HG03558 (cell line): Measurements from ENCODE around the gene TUT4.

Experiments used
- ATAC-seq: cut with Tn5 transposase; IDR thresholded peaks from one replicate; pipeline ENCODE4 v1.9.1; 2021; ENCODE audit warnings: moderate number of reproducible peaks; ENCODE audit not compliant: unreplicated experiment; ENCODE audit errors: extremely low read depth

The TUT4 gene

GRCh38 chr1:52477876-52478275 is 75.0 kb downstream of the TUT4 start:
- ATAC-seq, result no peak

GRCh38 chr1:52476943-52477342 is 75.9 kb downstream of the TUT4 start:
- no peak for ATAC-seq

- no peak for ATAC-seq
Measured at GRCh38 chr1:52474807-52475206, 78.1 kb downstream of the TUT4 start.

- ATAC-seq, result no peak
Measured at GRCh38 chr1:52473039-52473438, 79.9 kb downstream of the TUT4 start.

- no peak for ATAC-seq
Measured at GRCh38 chr1:52472384-52472783, 80.5 kb downstream of the TUT4 start.

- ATAC-seq, result no peak
Measured at GRCh38 chr1:52469108-52469507, 83.8 kb downstream of the TUT4 start.

GRCh38 chr1:52463891-52464290 is 89.0 kb downstream of the TUT4 start:
- ATAC-seq, result no peak

- ATAC-seq, result no peak
Measured at GRCh38 chr1:52461821-52462220, 91.1 kb downstream of the TUT4 start.

- ATAC-seq, result no peak
Measured at GRCh38 chr1:52460694-52461093, 92.2 kb downstream of the TUT4 start.

- no peak for ATAC-seq
Measured at GRCh38 chr1:52455686-52456085, 97.2 kb downstream of the TUT4 start.

GRCh38 chr1:52454779-52455178 is 98.1 kb downstream of the TUT4 start:
- no peak for ATAC-seq

GRCh38 chr1:52454127-52454526 is 98.8 kb downstream of the TUT4 start:
- ATAC-seq, result no peak

- no peak for ATAC-seq
Measured at GRCh38 chr1:52444463-52444862, 108.4 kb downstream of the TUT4 start.

- ATAC-seq, result no peak
Measured at GRCh38 chr1:52439976-52440375, 112.9 kb downstream of the TUT4 start.

- no peak for ATAC-seq
Measured at GRCh38 chr1:52436817-52437216, 116.1 kb downstream of the TUT4 start.

- no peak for ATAC-seq
Measured at GRCh38 chr1:52435650-52436049, 117.2 kb downstream of the TUT4 start.

GRCh38 chr1:52435211-52435610 is 117.7 kb downstream of the TUT4 start:
- ATAC-seq, result no peak

GRCh38 chr1:52432807-52433206 is 120.1 kb downstream of the TUT4 start:
- ATAC-seq, result no peak

GRCh38 chr1:52427152-52427551 is 125.7 kb downstream of the TUT4 start:
- no peak for ATAC-seq

GRCh38 chr1:52426371-52426770 is 126.5 kb downstream of the TUT4 start:
- ATAC-seq, result no peak

- ATAC-seq, result no peak
Measured at GRCh38 chr1:52424813-52425212, 128.1 kb downstream of the TUT4 start.

- no peak for ATAC-seq
Measured at GRCh38 chr1:52424231-52424636, 128.7 kb downstream of the TUT4 start.

GRCh38 chr1:52423771-52424170 is 129.1 kb downstream of the TUT4 start:
- ATAC-seq, result no peak
